Measurements from ENCODE around the gene R3HCC1L. TPM values are rescaled to one million over a fixed set of nuclear protein-coding genes. Genes with fewer than 3 reads are reported as not detected.

Gene R3HCC1L
- total RNA-seq, 1 experiment from 2014 or later: 16.2 TPM

- BruUV-seq (replicated peaks): no TSS peak
- Histone ChIP-seq H3K4me1 (ENCODE audit: insufficient read depth, low read length, poor library complexity, severe bottlenecking) (no peaks in the 10 kb centered on the region), H3K9me3 (ENCODE audit: low read depth, low read length, poor library complexity, severe bottlenecking) (no peaks in the 10 kb centered on the region), H3K36me3 (ENCODE audit: insufficient read depth, low read length, poor library complexity, severe bottlenecking) (no peaks in the 10 kb centered on the region), H3K4me3 (ENCODE audit: low read depth, low read length, poor library complexity, severe bottlenecking) (peak overlapping the region; percentile 21), H3K27ac (ENCODE audit: low read depth, low read length, poor library complexity, severe bottlenecking) (no peak overlapping the region), H3K27me3 (replicated peaks; ENCODE audit: insufficient read depth, low read depth, low read length, poor library complexity) (peaks cover 3% of the 10 kb centered on the region)
- TF ChIP-seq, protein P1, sequence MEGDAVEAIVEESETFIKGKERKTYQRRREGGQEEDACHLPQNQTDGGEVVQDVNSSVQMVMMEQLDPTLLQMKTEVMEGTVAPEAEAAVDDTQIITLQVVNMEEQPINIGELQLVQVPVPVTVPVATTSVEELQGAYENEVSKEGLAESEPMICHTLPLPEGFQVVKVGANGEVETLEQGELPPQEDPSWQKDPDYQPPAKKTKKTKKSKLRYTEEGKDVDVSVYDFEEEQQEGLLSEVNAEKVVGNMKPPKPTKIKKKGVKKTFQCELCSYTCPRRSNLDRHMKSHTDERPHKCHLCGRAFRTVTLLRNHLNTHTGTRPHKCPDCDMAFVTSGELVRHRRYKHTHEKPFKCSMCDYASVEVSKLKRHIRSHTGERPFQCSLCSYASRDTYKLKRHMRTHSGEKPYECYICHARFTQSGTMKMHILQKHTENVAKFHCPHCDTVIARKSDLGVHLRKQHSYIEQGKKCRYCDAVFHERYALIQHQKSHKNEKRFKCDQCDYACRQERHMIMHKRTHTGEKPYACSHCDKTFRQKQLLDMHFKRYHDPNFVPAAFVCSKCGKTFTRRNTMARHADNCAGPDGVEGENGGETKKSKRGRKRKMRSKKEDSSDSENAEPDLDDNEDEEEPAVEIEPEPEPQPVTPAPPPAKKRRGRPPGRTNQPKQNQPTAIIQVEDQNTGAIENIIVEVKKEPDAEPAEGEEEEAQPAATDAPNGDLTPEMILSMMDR (conservative IDR thresholded peaks at IDR 0.05; ENCODE audit: low read depth, low read length): no peak
- no peak for TF ChIP-seq EZH2 (IDR thresholded peaks at IDR 0.05; ENCODE audit: borderline replicate concordance, low read depth, low read length, poor library complexity, severe bottlenecking)
- intact Hi-C loops (cut with micrococcal nuclease; ENCODE audit: unreplicated experiment): no loop called here
- POLR2A ChIA-PET (ENCODE audit: low non-redundant PET): no interaction called here
- DNase-seq (ENCODE audit: low spot score): no peak
- CTCF ChIA-PET: no interaction called here
Measured at GRCh38 chr10:98267069-98267893, 132.8 kb downstream of the R3HCC1L start.

- peaks cover 3% of the 10 kb centered on the region for H3K27me3 ChIP-seq (replicated peaks; ENCODE audit: insufficient read depth, low read depth, low read length, poor library complexity)
- H3K4me1 ChIP-seq (ENCODE audit: insufficient read depth, low read length, poor library complexity, severe bottlenecking): no peaks in the 10 kb centered on the region
- intact Hi-C loops (cut with micrococcal nuclease; ENCODE audit: unreplicated experiment): no loop called here
- no peaks in the 10 kb centered on the region for H3K9me3 ChIP-seq (ENCODE audit: low read depth, low read length, poor library complexity, severe bottlenecking)
- peak; percentile 9 for DNase-seq (ENCODE audit: low spot score)
- no TSS peak for BruUV-seq (replicated peaks)
- POLR2A ChIA-PET (ENCODE audit: low non-redundant PET): no interaction called here
- H3K27ac ChIP-seq (ENCODE audit: low read depth, low read length, poor library complexity, severe bottlenecking): no peak within 1 kb of the TSS
- H3K36me3 ChIP-seq (ENCODE audit: insufficient read depth, low read length, poor library complexity, severe bottlenecking): no peaks in the 10 kb centered on the region
- CTCF ChIA-PET: no interaction called here
- peak within 1 kb of the TSS; percentile 28 for H3K4me3 ChIP-seq (ENCODE audit: low read depth, low read length, poor library complexity, severe bottlenecking)
- TF ChIP-seq, protein P1 (conservative IDR thresholded peaks at IDR 0.05; ENCODE audit: low read depth, low read length): no peak
- no peak for TF ChIP-seq EZH2 (IDR thresholded peaks at IDR 0.05; ENCODE audit: borderline replicate concordance, low read depth, low read length, poor library complexity, severe bottlenecking)
Measured at GRCh38 chr10:98267894-98268693, 133.6 kb downstream of the R3HCC1L start, which contains the start of gene LOXL4. LOXL4 (minus strand) TSS chr10:98268194; CDS start chr10:98263019, 5,175 bp downstream.

- Histone ChIP-seq H3K9me3 (ENCODE audit: low read depth, low read length, poor library complexity, severe bottlenecking) (no peaks in the 10 kb centered on the region), H3K27me3 (replicated peaks; ENCODE audit: insufficient read depth, low read depth, low read length, poor library complexity) (peaks cover 3% of the 10 kb centered on the region), H3K27ac (ENCODE audit: low read depth, low read length, poor library complexity, severe bottlenecking) (no peak overlapping the region), H3K4me3 (ENCODE audit: low read depth, low read length, poor library complexity, severe bottlenecking) (peak overlapping the region; percentile 28), H3K36me3 (ENCODE audit: insufficient read depth, low read length, poor library complexity, severe bottlenecking) (no peaks in the 10 kb centered on the region), H3K4me1 (ENCODE audit: insufficient read depth, low read length, poor library complexity, severe bottlenecking) (no peaks in the 10 kb centered on the region)
- no TSS peak for BruUV-seq (replicated peaks)
- TF ChIP-seq EZH2 (IDR thresholded peaks at IDR 0.05; ENCODE audit: borderline replicate concordance, low read depth, low read length, poor library complexity, severe bottlenecking): no peak
- TF ChIP-seq, protein P1 (conservative IDR thresholded peaks at IDR 0.05; ENCODE audit: low read depth, low read length): no peak
- no peak for DNase-seq (ENCODE audit: low spot score)
- POLR2A ChIA-PET (ENCODE audit: low non-redundant PET): no interaction called here
- CTCF ChIA-PET: no interaction called here
- intact Hi-C loops (cut with micrococcal nuclease; ENCODE audit: unreplicated experiment): no loop called here
Measured at GRCh38 chr10:98268694-98269431, 134.4 kb downstream of the R3HCC1L start.

Data from A673 (cell line).